Neural progenitor cell (in vitro differentiated cells): ENCODE measurements around the gene LARGE1.

ENCODE experiments used
- EZH2 ChIP-seq: fragments of 200-600 bp; sonication (generic); IDR thresholded peaks from 2 replicates; pipeline ENCODE4 v1.6.1; 2017; ENCODE audit warnings: antibody characterized with exemption, mild to moderate bottlenecking, moderate library complexity
- EZH2phosphoT487 ChIP-seq: fragments of 200-600 bp; sonication (generic); IDR thresholded peaks from 2 replicates; pipeline ENCODE4 v1.6.1; 2017; ENCODE audit warnings: antibody characterized with exemption
- TF ChIP-seq, protein P1 (sequence below): fragments of 200-600 bp; sonication (generic); IDR thresholded peaks from 2 replicates; pipeline ENCODE4 v1.5.1; 2017; ENCODE audit warnings: antibody characterized with exemption, mild to moderate bottlenecking

DNA sequence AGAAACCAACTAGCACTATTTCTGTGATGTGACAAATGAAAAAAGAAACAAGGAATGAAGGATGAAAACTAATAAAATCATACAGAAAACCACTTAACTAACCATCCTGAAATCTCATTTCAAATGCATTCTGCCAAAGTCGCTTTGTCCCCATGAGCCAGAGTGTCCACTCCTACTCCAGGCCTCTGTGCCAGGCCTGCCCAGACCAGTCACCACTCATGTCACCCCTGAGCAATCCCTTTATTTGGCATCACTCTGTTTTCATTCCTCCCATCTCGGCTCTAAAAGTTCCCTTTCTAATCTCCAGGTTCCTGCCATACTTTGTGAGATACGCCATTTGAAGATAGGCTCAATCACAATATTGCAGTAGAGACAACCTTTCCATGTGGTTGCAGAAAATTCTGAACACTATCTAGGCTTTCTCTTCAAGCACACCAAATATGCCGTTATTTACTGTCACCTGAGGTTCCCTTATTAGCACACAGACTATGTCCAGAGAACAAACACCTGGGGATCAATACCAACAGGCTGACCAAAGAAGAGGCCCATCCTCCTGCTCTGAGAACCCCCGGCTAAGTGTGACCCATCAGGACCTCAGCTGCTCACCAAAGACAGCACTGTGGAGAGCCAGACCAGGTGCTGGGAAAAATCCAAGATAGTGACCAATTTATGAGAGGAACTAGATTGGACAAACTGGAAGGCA is 202.4 kb downstream of the LARGE1 start:
- TF ChIP-seq, protein P1, sequence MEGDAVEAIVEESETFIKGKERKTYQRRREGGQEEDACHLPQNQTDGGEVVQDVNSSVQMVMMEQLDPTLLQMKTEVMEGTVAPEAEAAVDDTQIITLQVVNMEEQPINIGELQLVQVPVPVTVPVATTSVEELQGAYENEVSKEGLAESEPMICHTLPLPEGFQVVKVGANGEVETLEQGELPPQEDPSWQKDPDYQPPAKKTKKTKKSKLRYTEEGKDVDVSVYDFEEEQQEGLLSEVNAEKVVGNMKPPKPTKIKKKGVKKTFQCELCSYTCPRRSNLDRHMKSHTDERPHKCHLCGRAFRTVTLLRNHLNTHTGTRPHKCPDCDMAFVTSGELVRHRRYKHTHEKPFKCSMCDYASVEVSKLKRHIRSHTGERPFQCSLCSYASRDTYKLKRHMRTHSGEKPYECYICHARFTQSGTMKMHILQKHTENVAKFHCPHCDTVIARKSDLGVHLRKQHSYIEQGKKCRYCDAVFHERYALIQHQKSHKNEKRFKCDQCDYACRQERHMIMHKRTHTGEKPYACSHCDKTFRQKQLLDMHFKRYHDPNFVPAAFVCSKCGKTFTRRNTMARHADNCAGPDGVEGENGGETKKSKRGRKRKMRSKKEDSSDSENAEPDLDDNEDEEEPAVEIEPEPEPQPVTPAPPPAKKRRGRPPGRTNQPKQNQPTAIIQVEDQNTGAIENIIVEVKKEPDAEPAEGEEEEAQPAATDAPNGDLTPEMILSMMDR, result no peak
- TF ChIP-seq EZH2phosphoT487 (no peak), EZH2 (no peak)
